ENCODE results near the gene PLEKHA1.

PLEKHA1 gene

DNA sequence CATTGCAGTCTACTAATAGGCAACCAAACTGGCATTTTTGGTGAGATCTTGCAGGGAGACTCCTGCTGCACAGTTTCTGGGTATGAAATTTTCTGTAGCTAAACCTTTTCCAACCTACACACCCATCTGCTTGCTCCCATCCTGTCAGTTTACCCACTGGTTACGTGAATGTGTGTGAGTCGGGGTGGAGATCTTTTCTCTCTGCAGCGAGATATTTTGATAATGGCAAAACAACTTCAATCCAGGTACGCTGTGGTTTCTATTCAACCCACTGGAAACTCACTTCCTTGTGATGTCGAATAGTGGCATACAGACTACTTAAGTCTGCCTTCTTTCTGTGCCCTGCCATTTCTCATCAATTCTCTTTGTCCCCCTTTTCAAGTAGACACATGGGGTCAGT, 4.5 kb downstream of the PLEKHA1 start:
- no peak for DNase-seq (ENCODE audit: low read depth)

DNA sequence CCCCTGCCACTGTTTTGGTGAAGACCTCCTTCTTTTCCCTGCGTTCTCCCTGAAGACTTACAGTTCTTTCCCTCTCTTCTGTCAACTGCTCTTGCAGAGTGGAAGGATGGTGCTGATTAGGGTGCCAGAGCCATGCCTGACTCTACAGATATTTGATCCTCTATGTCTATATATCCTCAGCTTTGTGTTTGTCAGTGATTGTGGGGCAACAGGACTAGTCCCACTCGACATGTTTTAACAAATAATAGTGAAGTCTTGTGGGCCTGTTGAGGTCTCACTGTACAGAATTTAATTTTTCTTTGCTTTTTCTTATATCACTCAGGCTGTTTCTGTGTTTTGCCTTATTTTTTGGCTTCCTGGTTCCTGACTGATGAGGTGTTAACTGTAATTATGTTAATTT, 5.0 kb downstream of the PLEKHA1 start:
- DNase-seq (ENCODE audit: low read depth) = no peak

DNA sequence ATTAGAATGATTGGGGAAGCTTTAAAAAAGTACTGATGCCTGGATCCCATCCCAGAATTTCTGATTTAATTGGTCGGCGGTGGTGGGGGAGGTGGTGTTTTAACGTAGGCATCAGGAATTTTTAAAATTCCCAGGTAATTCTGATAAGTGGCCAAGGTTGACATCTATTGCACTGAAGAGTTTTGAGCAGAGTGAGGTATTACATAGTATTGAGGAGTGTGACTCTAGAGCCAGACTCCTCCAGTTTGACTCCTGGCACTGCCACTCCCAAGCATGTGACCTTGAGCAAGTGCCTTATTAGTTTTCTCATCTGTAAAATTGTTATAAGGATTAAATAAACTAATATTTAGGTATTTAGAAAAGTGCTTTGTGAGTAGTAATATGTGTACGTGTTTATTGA, 6.2 kb downstream of the PLEKHA1 start:
- DNase-seq (ENCODE audit: low read depth) = no peak

DNA sequence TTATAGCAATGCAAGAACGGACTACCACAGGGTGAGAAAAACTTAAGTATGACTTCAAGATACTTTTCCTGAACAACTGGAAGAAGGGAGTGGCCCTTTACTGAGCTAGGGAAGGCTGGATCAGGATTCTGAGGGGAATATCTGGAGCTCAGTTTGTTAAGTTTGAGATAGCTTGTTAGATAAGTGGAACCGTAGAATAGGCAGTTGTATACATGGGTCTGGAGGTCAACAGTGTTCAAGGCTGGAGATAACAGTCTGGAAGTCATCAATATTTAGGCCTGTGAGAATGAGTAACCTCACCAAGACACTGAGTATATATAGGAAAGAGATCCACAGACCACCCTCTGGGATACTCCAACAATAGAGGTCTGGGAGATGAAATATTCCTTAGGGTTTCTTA, 7.2 kb downstream of the PLEKHA1 start:
- DNase-seq (ENCODE audit: low read depth) = no peak

DNA sequence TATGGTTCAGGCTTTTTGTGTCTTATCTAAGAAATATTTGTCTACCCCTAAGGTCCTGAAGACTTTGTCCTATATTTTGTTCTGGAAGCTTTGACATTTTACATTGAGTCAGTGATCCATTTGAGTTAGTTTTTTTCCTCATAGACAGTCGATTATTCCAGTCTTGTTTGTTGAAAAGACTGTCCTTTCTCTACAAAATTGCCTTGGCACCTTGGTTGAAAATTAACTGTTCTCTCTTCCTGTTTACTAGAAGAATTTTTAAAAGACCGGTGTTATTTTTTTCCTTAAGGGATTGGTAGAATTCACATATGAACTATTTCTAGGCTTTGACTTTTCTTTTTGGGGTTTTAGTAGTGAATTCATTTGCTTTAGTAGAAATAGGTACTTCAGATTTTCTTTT, 12.0 kb downstream of the PLEKHA1 start:
- no peak for DNase-seq (ENCODE audit: low read depth)

DNA sequence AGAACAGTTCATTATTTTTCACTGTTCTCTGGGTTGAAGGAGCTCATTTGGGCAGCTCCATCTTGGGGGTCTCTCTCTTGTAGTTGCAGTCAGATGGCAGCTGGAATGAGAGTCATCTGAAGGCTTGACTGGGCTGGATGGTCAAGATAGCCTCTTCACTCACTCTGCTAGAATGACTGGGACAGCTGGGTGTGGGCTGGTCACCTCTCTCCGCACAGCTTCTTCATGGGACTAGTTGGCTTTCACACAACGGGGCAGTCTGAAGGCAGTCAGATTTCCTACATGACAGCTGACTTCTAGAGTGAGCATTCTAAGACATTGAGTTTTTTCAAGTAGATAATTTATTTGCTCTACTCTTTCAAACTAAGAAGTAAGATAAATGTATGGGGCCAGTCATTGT, 13.1 kb downstream of the PLEKHA1 start:
- DNase-seq (ENCODE audit: low read depth) = no peak

DNA sequence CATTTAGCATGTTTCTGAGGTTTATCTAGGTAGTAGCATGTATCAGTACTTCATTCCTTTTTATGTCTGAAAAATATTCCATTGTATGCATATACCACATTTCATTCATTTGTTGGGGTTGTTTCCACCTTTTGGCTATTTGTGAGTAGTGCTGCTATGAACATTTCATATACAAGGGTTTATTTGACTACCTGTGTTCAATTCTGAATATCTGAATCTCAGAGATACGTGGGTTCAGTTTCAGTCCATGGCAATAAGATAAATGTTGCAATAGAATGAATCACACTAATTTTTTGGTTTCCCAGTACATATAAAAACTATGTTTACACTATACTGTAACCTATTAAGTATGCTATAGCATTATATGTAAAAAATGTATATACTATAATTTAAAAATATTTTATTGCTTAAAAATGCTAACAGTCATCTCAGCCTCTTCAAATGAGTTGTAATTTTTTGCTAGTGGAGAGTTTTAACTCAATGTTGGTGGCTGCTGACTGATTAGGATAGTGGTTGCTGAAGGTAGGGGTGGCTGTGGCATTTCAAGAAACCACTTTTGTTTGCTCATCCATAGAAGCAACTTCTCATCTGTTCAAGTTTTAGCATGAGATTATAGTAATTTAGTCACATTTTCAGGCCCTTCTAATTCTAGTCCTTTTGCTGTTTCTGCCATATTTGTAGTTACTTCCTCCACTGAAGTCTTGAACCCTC, 13.9 kb downstream of the PLEKHA1 start:
- no peak for DNase-seq (ENCODE audit: low read depth)

DNA sequence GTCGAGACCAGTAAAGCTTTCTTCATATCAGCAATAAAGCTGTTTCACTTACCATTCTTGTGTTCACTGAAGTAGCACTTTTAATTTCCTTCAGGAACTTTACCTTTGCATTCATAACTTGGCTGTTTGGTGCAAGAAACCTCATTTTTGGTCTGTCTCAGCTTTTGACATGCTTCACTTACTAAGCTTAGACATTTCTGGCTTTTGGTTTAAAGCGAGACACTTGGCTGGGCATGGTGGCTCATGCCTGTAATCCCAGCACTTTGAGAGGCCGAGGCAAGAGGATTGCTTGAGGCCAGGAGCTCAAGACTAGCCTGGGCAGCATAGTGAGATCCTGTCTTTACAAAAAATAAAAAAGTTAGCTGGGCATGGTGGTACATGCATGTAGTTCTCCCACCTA, 15.8 kb downstream of the PLEKHA1 start:
- no peak for DNase-seq (ENCODE audit: low read depth)

DNA sequence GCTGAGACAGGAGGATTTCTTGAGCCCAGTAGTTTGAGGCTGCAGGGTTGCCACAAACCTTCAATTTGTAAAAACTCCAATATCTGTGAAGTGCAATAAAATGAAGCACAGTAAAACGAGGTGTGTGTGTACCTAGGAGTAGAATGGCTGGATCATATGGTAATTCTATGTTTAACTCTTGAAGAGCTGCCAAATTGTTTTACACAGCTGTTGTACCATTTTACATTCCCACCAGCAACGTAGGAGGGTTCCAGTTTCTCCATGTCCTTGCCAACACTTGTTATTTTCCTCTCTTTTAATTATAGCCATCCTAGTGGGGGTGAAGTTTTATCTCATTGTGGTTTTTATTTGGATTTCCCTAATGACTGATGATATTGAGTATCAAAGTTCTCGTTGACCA, 16.2 kb downstream of the PLEKHA1 start:
- no peak for DNase-seq (ENCODE audit: low read depth)

DNA sequence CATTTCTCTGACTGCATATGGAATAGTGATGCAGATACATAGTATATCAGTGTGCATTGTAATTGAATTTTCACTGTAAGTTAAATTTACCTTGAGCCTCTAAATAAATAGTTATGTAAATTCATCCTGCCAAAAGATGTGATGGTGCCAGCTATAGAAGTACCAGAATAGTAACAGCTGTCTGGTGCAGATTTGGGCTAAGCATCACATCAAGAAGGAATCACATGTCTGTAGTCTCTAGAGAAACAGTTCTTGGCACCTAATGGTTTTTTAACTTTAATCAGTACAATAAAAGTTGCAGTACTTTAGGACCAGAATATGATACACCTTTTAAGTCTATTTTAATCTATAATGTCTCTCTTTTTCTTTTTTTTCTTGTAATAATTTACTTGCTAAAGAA, 17.4 kb downstream of the PLEKHA1 start:
- no peak for DNase-seq (ENCODE audit: low read depth)

DNA sequence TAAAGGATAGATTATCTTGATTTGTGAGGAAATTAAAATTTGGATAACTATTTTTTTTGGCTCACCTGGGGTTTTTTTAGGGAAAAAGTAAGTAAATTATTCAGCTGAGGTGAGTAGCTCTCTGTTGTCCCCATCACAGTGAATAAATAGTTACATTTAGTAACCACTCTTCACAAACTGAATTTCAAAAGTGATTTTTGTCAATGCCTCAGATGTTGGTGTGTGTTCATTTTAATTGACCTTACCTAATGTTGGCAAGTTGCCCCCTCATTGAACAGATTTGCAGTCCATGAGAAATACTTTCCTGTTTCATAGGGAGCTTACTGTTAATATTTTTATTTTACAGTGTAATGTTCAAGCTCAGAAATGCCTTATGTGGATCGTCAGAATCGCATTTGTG, 18.3 kb downstream of the PLEKHA1 start:
- DNase-seq (ENCODE audit: low read depth) = no peak

DNA sequence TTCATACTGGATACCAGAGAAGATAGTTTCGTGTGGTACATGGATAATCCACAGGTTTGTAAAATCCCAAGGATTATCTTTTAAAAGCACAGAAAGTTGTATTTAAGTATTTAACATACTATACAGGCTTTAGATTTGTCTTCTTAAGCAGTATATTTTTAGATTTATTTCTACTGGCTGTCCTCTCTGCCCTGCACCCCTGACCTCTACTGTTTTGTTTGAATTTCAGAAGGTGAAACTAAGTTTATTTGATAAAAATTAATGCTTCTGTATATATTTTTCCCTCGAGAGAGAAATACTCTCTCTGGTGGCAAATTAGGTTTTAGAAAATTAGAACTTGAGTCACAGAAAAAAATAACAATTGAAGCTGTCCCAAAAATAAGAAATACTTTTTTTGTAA, 18.8 kb downstream of the PLEKHA1 start:
- DNase-seq (ENCODE audit: low read depth) = no peak

DNA sequence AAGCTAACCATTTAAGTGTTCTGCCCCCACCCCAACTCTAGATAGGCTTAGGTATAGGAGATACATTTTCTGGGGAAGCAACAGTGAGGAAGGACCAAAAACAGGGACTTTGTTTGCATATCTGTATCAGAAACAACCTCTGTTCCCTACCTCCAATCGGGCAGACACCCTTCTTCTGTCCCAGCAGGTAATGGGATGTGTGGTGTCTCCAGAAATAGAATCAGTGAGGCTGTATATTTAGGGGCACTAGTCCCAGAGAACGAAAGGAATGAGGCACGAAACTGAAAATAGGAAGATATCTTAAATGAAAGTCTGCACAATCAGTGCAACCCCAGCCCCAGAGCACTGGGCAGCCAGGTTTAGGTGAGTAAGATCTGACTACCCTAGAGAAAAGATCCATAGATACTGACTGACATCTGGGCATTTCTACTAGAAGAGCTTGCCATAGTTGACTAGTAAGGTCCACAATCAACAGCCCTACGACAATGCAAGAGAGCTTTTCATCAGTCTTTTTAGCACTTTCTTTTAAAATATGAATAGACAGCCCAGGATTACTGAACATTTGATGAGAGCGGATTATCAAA, 28.1 kb downstream of the PLEKHA1 start:
- no peak for DNase-seq (ENCODE audit: low read depth)

DNA sequence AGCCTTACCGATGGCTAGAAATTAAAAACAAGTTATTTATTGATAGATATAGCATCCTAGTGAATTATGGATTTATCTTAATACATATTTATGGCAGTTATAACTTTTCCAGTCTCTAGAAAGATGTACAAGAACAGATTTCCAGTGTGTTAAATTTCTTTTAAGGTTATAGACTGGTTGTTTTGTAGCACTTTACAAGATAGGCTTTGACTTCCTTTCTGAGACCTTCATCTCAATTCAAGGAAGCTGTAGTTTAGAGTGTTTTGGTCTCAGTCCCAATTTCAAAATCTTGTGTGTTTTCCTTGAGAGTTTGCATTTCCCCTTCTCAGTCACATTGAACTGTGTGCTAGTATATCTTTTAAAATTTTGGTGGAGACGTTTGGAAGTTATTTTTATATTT, 30.1 kb downstream of the PLEKHA1 start:
- no peak for DNase-seq (ENCODE audit: low read depth)

DNA sequence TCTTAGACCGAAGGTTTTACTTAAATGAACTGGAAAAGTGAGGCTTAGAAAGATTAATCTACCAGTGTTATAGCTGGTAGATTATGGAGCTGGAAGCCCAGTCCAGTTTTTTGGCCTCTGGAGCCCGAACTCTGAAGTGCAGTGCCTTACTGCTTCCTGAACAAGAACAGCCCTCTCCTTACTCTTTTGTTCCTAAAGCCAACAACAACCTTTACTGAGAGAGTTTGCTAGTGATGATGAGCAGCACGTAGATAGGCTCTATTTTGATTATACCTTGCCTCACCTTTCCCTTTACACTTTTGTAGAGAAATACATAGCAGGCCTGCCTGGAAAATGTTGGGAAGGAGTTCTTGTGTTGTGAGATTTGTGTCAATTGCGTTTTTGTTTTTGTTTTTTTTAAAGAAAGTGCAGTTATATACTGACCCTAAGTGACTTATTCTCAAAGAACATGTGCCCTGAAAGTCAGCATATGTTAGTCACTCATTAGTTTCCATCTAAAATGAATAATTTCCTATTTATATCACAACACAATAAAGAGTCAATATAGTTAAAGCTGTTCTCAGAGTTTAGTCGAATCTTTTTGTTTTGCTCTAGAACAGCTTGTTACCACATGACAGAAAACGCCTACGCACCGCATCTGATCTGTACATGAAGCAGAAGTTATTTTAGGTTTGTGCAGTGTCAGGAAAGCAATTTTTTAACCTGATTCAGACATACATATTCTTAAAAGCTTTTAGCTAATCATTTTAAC, 33.0 kb downstream of the PLEKHA1 start:
- peak; percentile 34 for DNase-seq (ENCODE audit: low read depth)

DNA sequence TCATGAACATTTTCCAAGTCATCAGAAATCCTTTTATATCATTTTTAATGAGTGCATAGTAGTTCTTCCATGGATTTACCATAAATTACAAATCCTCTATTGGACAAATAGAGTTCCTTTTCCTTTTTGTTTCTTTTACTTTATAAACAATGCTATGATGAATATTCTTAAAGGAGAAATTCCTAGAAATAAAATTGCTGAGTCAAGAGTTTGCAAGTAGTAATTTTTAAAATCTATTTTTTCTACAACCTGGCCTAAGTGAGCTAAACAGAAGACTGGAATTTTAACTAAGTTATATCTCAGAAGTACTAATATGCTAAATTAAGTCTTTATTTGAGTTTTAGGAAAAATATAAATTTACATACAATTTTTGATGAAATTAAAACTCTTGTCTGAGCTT, 38.8 kb downstream of the PLEKHA1 start:
- DNase-seq (ENCODE audit: low read depth) = no peak

DNA sequence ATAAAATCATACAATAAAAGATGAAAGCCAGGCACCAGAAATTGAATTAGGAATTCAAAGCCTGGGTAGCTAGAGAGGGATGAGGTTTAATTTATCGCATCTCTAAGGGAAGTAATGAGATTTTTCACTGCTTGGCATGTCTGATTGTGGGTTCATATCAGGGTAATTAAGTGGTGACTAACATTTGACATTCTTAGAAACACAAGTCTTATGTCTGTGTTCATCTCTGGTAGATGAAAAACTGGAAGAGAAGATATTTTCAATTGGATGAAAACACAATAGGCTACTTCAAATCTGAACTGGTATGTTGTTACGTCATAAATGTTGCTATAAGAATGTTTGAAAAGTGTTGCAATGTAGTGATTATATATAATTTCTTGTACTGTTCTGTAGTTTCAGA, 43.2 kb downstream of the PLEKHA1 start:
- no peak for DNase-seq (ENCODE audit: low read depth)

DNA sequence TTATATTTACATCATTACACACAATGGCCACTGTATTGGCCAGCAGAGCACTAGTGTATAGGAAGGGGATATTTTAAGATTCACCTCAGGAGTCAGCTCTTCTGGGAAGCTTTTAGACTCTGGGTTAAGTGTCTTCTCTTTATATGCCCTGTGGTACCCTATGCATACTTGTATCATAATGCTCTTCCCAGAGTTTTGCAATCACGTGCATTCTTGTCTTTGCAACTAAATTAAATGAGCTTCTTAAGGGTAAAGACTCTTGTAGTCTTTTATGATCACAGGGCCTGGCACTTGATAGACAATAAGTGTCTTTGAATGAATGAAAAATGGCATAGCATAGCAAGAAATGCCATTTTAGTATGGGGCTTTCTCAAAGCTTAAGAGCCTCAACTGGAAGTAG, 44.5 kb downstream of the PLEKHA1 start:
- DNase-seq (ENCODE audit: low read depth) = no peak

DNA sequence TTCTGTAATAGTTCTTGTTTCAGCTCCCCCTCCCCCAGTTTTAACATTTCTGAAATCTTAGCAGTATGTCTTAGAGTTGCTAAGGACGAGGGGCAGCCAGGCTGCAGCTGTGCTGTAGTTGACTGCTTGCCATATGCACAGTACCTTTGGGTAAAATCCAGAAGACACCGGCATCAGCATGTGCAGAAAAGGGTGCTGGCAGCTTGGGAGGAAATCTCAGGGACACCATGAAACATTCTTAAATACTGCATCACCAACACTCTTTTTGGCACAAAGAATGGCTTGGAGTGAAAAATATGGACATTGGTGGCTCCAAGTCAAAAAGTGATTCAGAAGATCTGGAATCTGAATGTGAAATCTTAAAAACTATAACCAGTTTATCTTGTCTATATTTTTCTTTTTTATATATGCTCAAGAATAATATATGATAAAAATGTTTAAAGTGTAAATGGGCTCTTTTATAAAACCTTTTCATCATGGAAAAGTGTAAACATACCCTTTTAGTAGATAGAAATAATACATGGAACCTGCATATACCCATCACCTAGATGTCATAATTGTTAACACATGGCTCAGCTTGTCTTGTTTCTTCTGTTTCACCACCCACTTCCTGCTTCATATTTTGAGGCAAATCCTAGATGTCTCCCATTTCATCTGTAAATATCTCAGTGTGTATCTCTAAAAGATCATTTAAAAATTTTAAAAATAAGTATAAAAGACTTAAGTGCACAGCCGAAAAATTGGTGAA, 45.5 kb downstream of the PLEKHA1 start:
- DNase-seq (ENCODE audit: low read depth) = no peak

DNA sequence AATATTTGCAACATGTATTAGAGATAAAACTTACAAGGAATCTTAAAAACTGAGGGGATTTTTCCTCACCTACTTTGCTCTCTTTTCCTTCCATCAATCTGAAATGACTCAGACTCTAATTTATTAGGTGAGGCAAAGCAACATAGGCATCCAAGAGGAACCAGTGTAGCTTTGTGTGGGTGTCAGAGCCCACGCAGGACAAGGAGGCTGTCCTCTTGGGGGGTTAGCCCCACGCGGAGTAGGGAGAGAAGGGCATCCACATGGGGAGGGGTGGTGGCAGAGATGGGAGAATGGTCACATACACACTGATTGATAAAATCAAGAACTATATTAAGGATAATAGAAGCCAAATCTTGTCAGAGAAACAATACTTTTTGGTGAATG, 46.1 kb downstream of the PLEKHA1 start:
- no peak for DNase-seq (ENCODE audit: low read depth)

DNA sequence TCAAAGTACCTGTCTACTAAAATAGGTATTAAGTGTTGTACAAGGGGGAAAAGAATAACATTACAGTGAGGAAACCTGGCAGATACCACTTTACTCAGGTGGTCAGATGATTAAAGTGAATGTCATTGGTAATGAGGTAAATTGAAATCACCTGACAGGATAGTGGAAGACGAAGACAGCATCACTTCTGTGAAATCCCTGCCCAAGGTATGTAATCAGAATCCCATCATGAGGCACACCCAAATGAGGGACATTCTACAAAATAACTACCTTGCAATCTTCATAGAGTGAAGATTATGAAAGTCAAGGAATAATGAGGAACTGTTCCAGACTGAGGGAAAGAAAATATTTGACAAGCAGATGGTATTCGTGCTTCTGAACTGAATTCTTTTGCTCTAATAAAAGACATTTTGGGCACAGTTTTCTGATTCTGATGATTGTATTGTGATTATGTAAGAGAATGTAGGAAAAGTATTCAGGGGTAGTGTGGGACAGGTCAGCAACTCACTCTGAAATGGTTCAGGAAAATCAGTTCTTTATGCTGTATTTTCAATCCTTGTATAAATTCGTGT, 46.6 kb downstream of the PLEKHA1 start:
- DNase-seq (ENCODE audit: low read depth) = no peak

DNA sequence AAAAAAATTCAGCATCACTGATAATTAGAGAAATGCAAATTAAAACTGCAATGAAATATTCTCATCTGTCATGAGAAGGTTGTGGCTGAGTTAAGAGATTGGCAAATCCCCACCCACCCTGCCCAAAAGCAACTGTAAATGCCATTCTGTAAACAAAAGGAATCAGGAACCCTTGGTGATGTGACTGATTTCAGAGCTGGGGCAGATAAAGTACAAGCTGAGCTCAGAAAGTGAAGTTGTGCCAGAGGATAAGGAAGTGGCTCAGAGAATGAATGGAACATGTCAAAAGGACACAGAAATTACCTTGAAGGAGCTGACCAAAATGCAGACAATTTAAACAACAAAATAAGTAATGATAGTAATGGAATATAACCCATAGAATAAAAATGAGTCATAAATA, 47.2 kb downstream of the PLEKHA1 start:
- no peak for DNase-seq (ENCODE audit: low read depth)

Data from stimulated activated CD8-positive, alpha-beta memory T cell treated with anti-CD3 and anti-CD28 coated beads, Interleukin-4, amount 100 ng/mL, for 24 hours (primary cell).